OCI-LY1 (cell line): Measurements from ENCODE around the gene CLEC3A.

Experiments used
- CTCF ChIP-seq: fragments of 200-600 bp; sonication (generic), shearing (Covaris generic); IDR thresholded peaks from 2 replicates; pipeline ENCODE4 v1.5.1; 2017; ENCODE audit warnings: mild to moderate bottlenecking, antibody characterized with exemption, low read length, moderate library complexity, mixed read lengths
- EZH2 ChIP-seq: fragments of 200-600 bp; sonication (generic), shearing (Covaris generic); IDR thresholded peaks from 2 replicates; pipeline ENCODE4 v1.8.0; 2017; ENCODE audit warnings: borderline replicate concordance, mixed run types, mild to moderate bottlenecking, antibody characterized with exemption, low read length, moderate library complexity, mixed read lengths

- TF ChIP-seq CTCF (no peak), EZH2 (no peak)
These were observed 45.0 kb upstream of the CLEC3A start for GRCh38 chr16:77977339-77977738.
